Measurements from ENCODE around the gene ACO2.
A peak's percentile ranks its signal among the peaks of the same experiment; 100 is the strongest.

The ACO2 gene

GRCh38 chr22:41468381-41469217 lies at the start of gene ACO2, which contains the start of gene PHF5A:
TSS of gene ACO2 (plus strand) at chr22:41469117. CDS start at chr22:41469147, 30 bp downstream.
TSS of gene PHF5A (minus strand) at chr22:41468692. CDS start at chr22:41468653, 39 bp downstream.
- ChIA-PET POLR2A (interaction anchor here (0.5 to 8.2 kb wide), 29 partner anchors 10 to 494 kb away, joined by 3 to 214 read pairs (median 4); partner anchors contain the start of genes CSDC2, DESI1, PMM1 and TEF), CTCF (interaction anchor here (0.5 to 3.5 kb wide), 5 partner anchors 22 to 65 kb away, joined by 3 to 17 read pairs (median 5); partner anchors contain the start of gene TOB2)
- Histone ChIP-seq H3K27ac (ENCODE audit: extremely low read depth, low read depth, low read length) (peak within 1 kb of the TSS; percentile 84), H3K4me3 (ENCODE audit: low read depth, low read length) (peak within 1 kb of the TSS; percentile 90), H3K4me1 (ENCODE audit: control insufficient read depth, insufficient read depth, low read length) (no peaks in the 10 kb centered on the region), H3K36me3 (ENCODE audit: control insufficient read depth in 2 of 2, insufficient read depth in 1 of 2, low read length in 2 of 2) (peaks cover 41 to 61% of the 10 kb centered on the region in 2 experiments), H3K9me3 (ENCODE audit: control insufficient read depth, insufficient read depth, low read depth, low read length) (no peaks in the 10 kb centered on the region)
- TF ChIP-seq ZNF776 (tag by site-specific recombination; IDR thresholded peaks at IDR 0.05; ENCODE audit: borderline replicate concordance) (no peak), ZNF341 (tag by site-specific recombination; IDR thresholded peaks at IDR 0.05; ENCODE audit: low read depth) (no peak), HIC1 (tag by site-specific recombination; IDR thresholded peaks at IDR 0.05) (no peak), ZNF785 (tag by site-specific recombination; IDR thresholded peaks at IDR 0.05) (peak; percentile 63; the same call in 1 of the 2 replicates), ZNF561 (tag by site-specific recombination; IDR thresholded peaks at IDR 0.05; ENCODE audit: borderline replicate concordance) (peak; percentile 86; the same call in 1 of the 2 replicates), ZBTB44 (tag by site-specific recombination; IDR thresholded peaks at IDR 0.05) (peak; percentile 61; the same call in 1 of the 2 replicates), HOXC10 (CRISPR knock-in tag; IDR thresholded peaks at IDR 0.05) (no peak), ZNF560 (tag by site-specific recombination; IDR thresholded peaks at IDR 0.05; ENCODE audit: borderline replicate concordance) (no peak), BCL6B (tag by site-specific recombination; IDR thresholded peaks at IDR 0.05) (no peak; the same call in 1 of the 2 replicates), ZNF394 (tag by site-specific recombination; IDR thresholded peaks at IDR 0.05; ENCODE audit: borderline replicate concordance) (peak; percentile 41; the same call in 1 of the 2 replicates), RBAK (tag by site-specific recombination; IDR thresholded peaks at IDR 0.05) (no peak), ZNF24 (tag by site-specific recombination; IDR thresholded peaks at IDR 0.05) (0 out of 2 replicates have a peak, but pooled peaks have one; percentile 56), ZFP69B (tag by site-specific recombination; IDR thresholded peaks at IDR 0.05) (peak; percentile 36; the same call in 1 of the 2 replicates), SCRT1 (tag by site-specific recombination; IDR thresholded peaks at IDR 0.05; ENCODE audit: borderline replicate concordance) (no peak), WT1 (tag by site-specific recombination; IDR thresholded peaks at IDR 0.05) (peak; percentile 81), ZNF146 (tag by site-specific recombination; IDR thresholded peaks at IDR 0.05) (no peak), ZNF423 (tag by site-specific recombination; IDR thresholded peaks at IDR 0.05) (no peak), ZNF677 (tag by site-specific recombination; IDR thresholded peaks at IDR 0.05) (no peak), ZNF148 (tag by site-specific recombination; IDR thresholded peaks at IDR 0.05; ENCODE audit: borderline replicate concordance) (no peak), ATF2 (tag by site-specific recombination; IDR thresholded peaks at IDR 0.05; ENCODE audit: low read depth) (peak; percentile 55; the same call in 1 of the 2 replicates), ZSCAN23 (tag by site-specific recombination; IDR thresholded peaks at IDR 0.05) (no peak), PATZ1 (tag by site-specific recombination; IDR thresholded peaks at IDR 0.05) (peak; percentile 79), ZNF654 (tag by site-specific recombination; IDR thresholded peaks at IDR 0.05; ENCODE audit: low read depth) (no peak), ZNF138 (tag by site-specific recombination; IDR thresholded peaks at IDR 0.05; ENCODE audit: borderline replicate concordance) (no peak), ZNF140 (tag by site-specific recombination; IDR thresholded peaks at IDR 0.05) (no peak)
